IgD-negative memory B cell (primary cell): ENCODE results near the gene CDK14. TPM values are rescaled to one million over a fixed set of nuclear protein-coding genes. Genes with fewer than 3 reads are reported as not detected.

Experiments used
- H3K27ac Mint-ChIP-seq, 3 donors: one replicate each; pipeline ENCODE4 v1.8.0; 2020 to 2022; ENCODE audit warnings: mild to moderate bottlenecking in 3 of 3, mixed read lengths in 3 of 3, moderate library complexity in 1 of 3
- H3K27me3 Mint-ChIP-seq: one replicate; pipeline ENCODE4 v1.8.0; 2021; ENCODE audit warnings: mixed read lengths
- H3K36me3 Mint-ChIP-seq: one replicate; pipeline ENCODE4 v1.8.0; 2020; ENCODE audit warnings: mild to moderate bottlenecking, mixed read lengths
- H3K4me1 Mint-ChIP-seq, 3 donors: one replicate each; pipeline ENCODE4 v1.8.0; 2020 to 2022; ENCODE audit warnings: mixed read lengths in 3 of 3, mild to moderate bottlenecking in 1 of 3
- H3K4me3 Mint-ChIP-seq, 4 donors: one replicate each; pipeline ENCODE4 v1.8.0; 2020 to 2022; ENCODE audit warnings: mild to moderate bottlenecking in 4 of 4, mixed read lengths in 4 of 4, moderate library complexity in 3 of 4
- H3K9me3 Mint-ChIP-seq, 3 donors: one replicate each; pipeline ENCODE4 v1.8.0; 2020 to 2021; ENCODE audit warnings: mixed read lengths in 3 of 3, mild to moderate bottlenecking in 1 of 3
- polyA plus RNA-seq: library from polyadenylated mRNA; unstranded; fragments of 300-500 nt; fragmentation: Illumina TruSeq; gene quantifications from one replicate; pipeline ENCODE4 v1.2.3, GENCODE V29; 2021

Gene CDK14
- polyA plus RNA-seq, 1 donor from 2014 or later: 53.0 TPM

GRCh38 chr7:91098566-91098965, 502.4 kb downstream of the CDK14 start:
- Mint-ChIP-seq H3K4me1 (peaks cover 0 to 13% (median 4%) of the 10 kb centered on the region in 3 donors), H3K4me3 (no peak overlapping the region), H3K27me3 (no peaks in the 10 kb centered on the region), H3K36me3 (peaks cover 7% of the 10 kb centered on the region), H3K9me3 (no peaks in the 10 kb centered on the region), H3K27ac (no peak overlapping the region)

- peaks cover 2 to 17% (median 4%) of the 10 kb centered on the region in 3 donors for H3K4me1 Mint-ChIP-seq
- peak overlapping the region in 1 of 4 donors; percentile 29 for H3K4me3 Mint-ChIP-seq
- no peaks in the 10 kb centered on the region for H3K9me3 Mint-ChIP-seq
- no peaks in the 10 kb centered on the region for H3K27me3 Mint-ChIP-seq
- H3K27ac Mint-ChIP-seq: no peak overlapping the region
- H3K36me3 Mint-ChIP-seq: no peaks in the 10 kb centered on the region
These were observed 507.2 kb downstream of the CDK14 start for GRCh38 chr7:91103363-91103762.

GRCh38 chr7:91107460-91107859, 511.3 kb downstream of the CDK14 start:
- no peak overlapping the region for H3K4me3 Mint-ChIP-seq

GRCh38 chr7:91109200-91109599, 513.1 kb downstream of the CDK14 start:
- Mint-ChIP-seq H3K27me3 (no peaks in the 10 kb centered on the region), H3K4me3 (no peak overlapping the region), H3K9me3 (no peaks in the 10 kb centered on the region), H3K4me1 (peaks cover 1 to 8% (median 2%) of the 10 kb centered on the region in 3 donors), H3K27ac (no peak overlapping the region), H3K36me3 (peaks cover 7% of the 10 kb centered on the region)

More at GRCh38 chr7:91107460-91107859, 511.3 kb downstream of the CDK14 start:
- H3K4me1 Mint-ChIP-seq: peaks cover 2 to 12% (median 4%) of the 10 kb centered on the region in 3 donors
- no peak overlapping the region for H3K27ac Mint-ChIP-seq
- no peaks in the 10 kb centered on the region for H3K27me3 Mint-ChIP-seq
- peaks cover 4% of the 10 kb centered on the region for H3K36me3 Mint-ChIP-seq
- H3K9me3 Mint-ChIP-seq: no peaks in the 10 kb centered on the region

- Mint-ChIP-seq H3K27me3 (no peaks in the 10 kb centered on the region), H3K27ac (no peak overlapping the region), H3K9me3 (no peaks in the 10 kb centered on the region), H3K36me3 (peaks cover 20% of the 10 kb centered on the region), H3K4me3 (no peak overlapping the region), H3K4me1 (peaks cover 0 to 2% (median 0%) of the 10 kb centered on the region in 3 donors)
These were observed 516.8 kb downstream of the CDK14 start for GRCh38 chr7:91112902-91113341.

- H3K27ac Mint-ChIP-seq: no peak overlapping the region
- H3K27me3 Mint-ChIP-seq: no peaks in the 10 kb centered on the region
- H3K4me1 Mint-ChIP-seq: peaks cover 0 to 2% (median 0%) of the 10 kb centered on the region in 3 donors
- no peak overlapping the region for H3K4me3 Mint-ChIP-seq
- peaks cover 0 to 1% (median 0%) of the 10 kb centered on the region in 3 donors for H3K9me3 Mint-ChIP-seq
- H3K36me3 Mint-ChIP-seq: peaks cover 23% of the 10 kb centered on the region
These were observed 518.1 kb downstream of the CDK14 start for GRCh38 chr7:91114232-91114631.

- no peak overlapping the region for H3K27ac Mint-ChIP-seq
- H3K36me3 Mint-ChIP-seq: peaks cover 9% of the 10 kb centered on the region
- H3K4me1 Mint-ChIP-seq: peaks cover 3 to 12% (median 4%) of the 10 kb centered on the region in 3 donors
- H3K4me3 Mint-ChIP-seq: no peak overlapping the region
- no peaks in the 10 kb centered on the region for H3K27me3 Mint-ChIP-seq
- peaks cover 0 to 1% (median 0%) of the 10 kb centered on the region in 3 donors for H3K9me3 Mint-ChIP-seq
These were observed 530.6 kb downstream of the CDK14 start for GRCh38 chr7:91126762-91127161.

GRCh38 chr7:91127325-91127724, 531.2 kb downstream of the CDK14 start:
- Mint-ChIP-seq H3K27ac (no peak overlapping the region), H3K4me1 (peaks cover 3 to 12% (median 4%) of the 10 kb centered on the region in 3 donors), H3K36me3 (peaks cover 9% of the 10 kb centered on the region), H3K27me3 (no peaks in the 10 kb centered on the region), H3K4me3 (no peak overlapping the region), H3K9me3 (peaks cover 0 to 1% (median 0%) of the 10 kb centered on the region in 3 donors)

GRCh38 chr7:91127959-91128358, 531.8 kb downstream of the CDK14 start:
- H3K9me3 Mint-ChIP-seq: peaks cover 0 to 1% (median 0%) of the 10 kb centered on the region in 3 donors
- H3K27me3 Mint-ChIP-seq: no peaks in the 10 kb centered on the region
- peaks cover 9% of the 10 kb centered on the region for H3K36me3 Mint-ChIP-seq
- H3K4me1 Mint-ChIP-seq: peaks cover 3 to 12% (median 4%) of the 10 kb centered on the region in 3 donors
- H3K4me3 Mint-ChIP-seq: no peak overlapping the region
- no peak overlapping the region for H3K27ac Mint-ChIP-seq

- peak overlapping the region in 1 of 3 donors; percentile 34 for H3K27ac Mint-ChIP-seq
These were observed 532.7 kb downstream of the CDK14 start for GRCh38 chr7:91128683-91129348.

GRCh38 chr7:91135300-91135699, 539.2 kb downstream of the CDK14 start:
- Mint-ChIP-seq H3K27me3 (no peaks in the 10 kb centered on the region), H3K4me1 (peaks cover 21 to 33% (median 32%) of the 10 kb centered on the region in 3 donors), H3K4me3 (peak overlapping the region in 1 of 4 donors; percentile 12), H3K36me3 (no peaks in the 10 kb centered on the region), H3K27ac (peak overlapping the region in 1 of 3 donors; percentile 63), H3K9me3 (peaks cover 0 to 1% (median 0%) of the 10 kb centered on the region in 3 donors)

More at GRCh38 chr7:91128683-91129348, 532.7 kb downstream of the CDK14 start:
- no peaks in the 10 kb centered on the region for H3K27me3 Mint-ChIP-seq
- peaks cover 0 to 1% (median 0%) of the 10 kb centered on the region in 3 donors for H3K9me3 Mint-ChIP-seq
- H3K36me3 Mint-ChIP-seq: peaks cover 6% of the 10 kb centered on the region
- peaks cover 3 to 12% (median 4%) of the 10 kb centered on the region in 3 donors for H3K4me1 Mint-ChIP-seq
- H3K4me3 Mint-ChIP-seq: no peak overlapping the region

- Mint-ChIP-seq H3K4me1 (peaks cover 27 to 38% (median 37%) of the 10 kb centered on the region in 3 donors), H3K27me3 (no peaks in the 10 kb centered on the region), H3K4me3 (no peak overlapping the region), H3K27ac (no peak overlapping the region), H3K9me3 (peaks cover 0 to 1% (median under 1%) of the 10 kb centered on the region in 3 donors), H3K36me3 (peaks cover 1% of the 10 kb centered on the region)
These were observed 539.7 kb downstream of the CDK14 start for GRCh38 chr7:91135703-91136430.

- Mint-ChIP-seq H3K36me3 (peaks cover 7% of the 10 kb centered on the region), H3K4me1 (peaks cover 33 to 44% (median 44%) of the 10 kb centered on the region in 3 donors), H3K27me3 (no peaks in the 10 kb centered on the region), H3K4me3 (peak overlapping the region in 1 of 4 donors; percentile 58), H3K27ac (peak overlapping the region in 2 of 3 donors; percentile 28 to 39), H3K9me3 (peaks cover 0 to 5% (median 2%) of the 10 kb centered on the region in 3 donors)
These were observed 541.1 kb downstream of the CDK14 start for GRCh38 chr7:91137153-91137787.

GRCh38 chr7:91137788-91138368, 541.8 kb downstream of the CDK14 start:
- H3K27me3 Mint-ChIP-seq: no peaks in the 10 kb centered on the region
- peak overlapping the region in 2 of 3 donors; percentile 28 to 39 for H3K27ac Mint-ChIP-seq
- no peak overlapping the region for H3K4me3 Mint-ChIP-seq
- peaks cover 0 to 5% (median 2%) of the 10 kb centered on the region in 3 donors for H3K9me3 Mint-ChIP-seq
- peaks cover 33 to 44% (median 44%) of the 10 kb centered on the region in 3 donors for H3K4me1 Mint-ChIP-seq
- H3K36me3 Mint-ChIP-seq: peaks cover 7% of the 10 kb centered on the region
